ENCODE results near the gene RARB.
A peak's percentile ranks its signal among the peaks of the same experiment; 100 is the strongest.

The RARB gene

DNA sequence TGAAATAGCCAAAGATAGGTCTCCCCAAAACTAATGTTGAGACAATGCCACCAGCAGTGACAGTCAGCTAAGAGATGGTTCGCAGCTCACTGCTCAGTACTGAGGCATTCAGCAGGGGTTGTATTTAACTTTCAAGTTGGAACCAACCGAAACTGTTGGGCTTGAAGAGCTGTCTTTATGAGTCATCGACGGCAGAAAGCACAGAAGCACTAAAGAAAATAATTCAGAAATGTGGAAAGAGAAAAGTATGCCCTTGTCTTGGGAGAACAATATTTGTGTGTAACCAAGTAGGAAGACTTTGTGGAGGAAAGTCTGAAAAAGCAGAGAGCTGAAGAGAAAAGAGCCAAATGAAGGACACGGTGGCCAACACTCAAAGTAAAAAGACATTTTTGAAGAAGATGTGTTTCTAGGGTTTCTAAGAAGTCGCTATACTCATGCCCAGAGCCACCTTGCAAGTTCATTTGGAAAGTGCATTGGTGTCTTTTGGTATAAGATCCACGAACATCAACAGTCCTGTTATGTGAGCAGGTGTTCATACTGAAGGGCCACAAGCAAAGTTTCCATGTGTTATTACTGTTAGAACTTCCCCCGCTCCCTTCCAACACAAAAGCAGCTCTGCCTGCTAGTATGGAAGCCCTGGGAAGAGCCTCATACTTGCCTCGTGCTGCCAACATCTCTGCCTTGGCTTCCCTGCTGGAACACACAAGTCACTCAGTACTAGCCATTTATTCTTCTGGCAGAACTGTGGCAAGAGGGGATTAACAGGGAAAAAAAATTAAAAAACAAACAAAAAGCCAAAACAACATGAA lies 4.1 kb upstream of the RARB start:
- no peak for DNase-seq

DNA sequence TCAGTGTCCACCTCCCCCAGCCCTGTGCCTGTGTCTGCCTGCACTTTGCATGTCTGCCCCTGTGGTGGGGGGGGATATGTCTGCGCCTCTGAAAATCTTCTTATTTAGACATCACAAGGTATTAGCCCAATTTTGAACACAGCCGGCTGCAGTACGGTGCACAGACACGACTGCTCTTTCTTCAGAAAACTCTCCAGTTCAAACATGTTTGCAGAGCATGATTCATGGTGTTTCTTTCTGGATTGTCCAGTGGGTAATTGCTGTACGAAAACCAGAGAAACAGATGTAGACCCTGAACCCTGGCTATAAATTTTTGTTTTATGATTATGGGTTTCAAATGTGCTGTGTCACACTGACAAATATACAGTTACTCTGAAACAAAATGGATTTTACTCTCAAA lies 3.4 kb upstream of the RARB start:
- no peak for DNase-seq

DNA sequence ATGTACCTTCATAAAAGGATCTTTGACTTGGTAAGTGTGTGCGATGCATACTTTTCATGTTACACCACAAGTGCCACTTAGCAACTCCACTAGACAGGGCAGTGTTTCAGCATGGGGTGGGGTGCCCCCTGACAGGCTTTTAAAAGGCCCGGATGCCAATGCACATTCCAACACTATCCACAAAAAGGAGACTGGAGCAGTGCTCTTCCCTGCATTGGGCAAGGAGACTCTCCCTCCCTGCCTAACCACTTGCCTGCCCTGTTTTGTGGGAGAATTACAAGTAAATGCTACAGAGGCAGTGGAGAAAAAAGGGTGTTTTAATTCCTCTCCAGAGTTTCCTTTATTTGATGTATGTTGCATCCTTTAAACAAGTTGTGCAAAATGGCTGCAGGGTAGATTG lies 1.7 kb upstream of the RARB start:
- no peak for DNase-seq

DNA sequence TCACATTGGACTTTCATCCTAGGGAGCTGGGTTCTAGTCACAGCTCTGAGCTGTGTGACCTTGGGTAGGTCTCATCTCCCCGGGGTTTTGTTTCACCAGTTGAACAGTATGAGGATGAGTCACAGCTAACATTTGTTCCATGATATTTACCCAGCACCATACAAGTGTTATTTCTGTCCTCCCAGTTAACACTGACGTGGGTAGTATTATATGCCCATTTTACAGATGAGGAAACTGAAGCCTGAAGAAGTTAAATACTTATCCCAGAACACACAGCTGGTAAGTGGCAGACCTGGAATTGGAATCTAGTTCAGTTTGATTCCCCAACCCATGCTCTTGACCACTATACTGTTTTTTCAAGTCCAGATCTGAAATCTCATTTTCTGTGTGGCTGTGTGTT lies 908 bp upstream of the RARB start:
- no peak for DNase-seq

DNA sequence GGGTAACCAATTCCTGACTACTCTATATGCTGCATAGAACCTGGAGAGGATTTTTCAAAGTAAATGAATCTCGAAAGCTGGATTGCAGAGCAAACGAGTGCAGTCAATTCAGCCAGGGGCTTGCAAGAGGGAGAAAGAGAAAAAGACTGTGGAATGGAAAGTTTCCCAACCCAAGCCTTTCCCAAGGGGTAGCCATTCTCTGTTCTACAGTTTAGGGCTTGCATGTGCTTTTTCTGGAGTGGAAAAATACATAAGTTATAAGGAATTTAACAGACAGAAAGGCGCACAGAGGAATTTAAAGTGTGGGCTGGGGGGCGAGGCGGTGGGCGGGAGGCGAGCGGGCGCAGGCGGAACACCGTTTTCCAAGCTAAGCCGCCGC lies 511 bp upstream of the RARB start:
- DNase-seq: no peak

DNA sequence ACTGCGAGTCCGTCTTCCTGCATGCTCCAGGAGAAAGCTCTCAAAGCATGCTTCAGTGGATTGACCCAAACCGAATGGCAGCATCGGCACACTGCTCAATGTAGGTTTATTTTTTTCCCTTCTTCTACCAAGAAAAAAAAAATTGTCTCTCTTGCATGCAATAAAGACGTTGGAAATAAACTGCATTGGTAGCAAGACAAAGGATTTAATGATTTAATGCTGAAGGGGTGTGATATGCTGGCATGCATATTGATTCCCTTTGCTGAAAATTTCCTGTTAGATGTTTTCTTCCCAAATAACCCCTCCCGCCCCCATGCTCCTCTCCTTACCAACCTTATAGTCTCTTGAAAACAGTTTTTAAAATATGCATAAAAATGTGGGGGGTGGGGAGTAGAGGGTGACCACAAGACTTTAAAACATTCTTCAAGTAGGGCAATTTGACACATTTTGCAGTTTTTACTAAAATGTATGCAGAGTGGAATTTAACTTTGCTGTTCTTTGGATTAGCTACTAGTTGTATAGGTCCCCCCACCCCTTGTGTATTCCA lies 799 bp downstream of the RARB start:
- no peak for DNase-seq

DNA sequence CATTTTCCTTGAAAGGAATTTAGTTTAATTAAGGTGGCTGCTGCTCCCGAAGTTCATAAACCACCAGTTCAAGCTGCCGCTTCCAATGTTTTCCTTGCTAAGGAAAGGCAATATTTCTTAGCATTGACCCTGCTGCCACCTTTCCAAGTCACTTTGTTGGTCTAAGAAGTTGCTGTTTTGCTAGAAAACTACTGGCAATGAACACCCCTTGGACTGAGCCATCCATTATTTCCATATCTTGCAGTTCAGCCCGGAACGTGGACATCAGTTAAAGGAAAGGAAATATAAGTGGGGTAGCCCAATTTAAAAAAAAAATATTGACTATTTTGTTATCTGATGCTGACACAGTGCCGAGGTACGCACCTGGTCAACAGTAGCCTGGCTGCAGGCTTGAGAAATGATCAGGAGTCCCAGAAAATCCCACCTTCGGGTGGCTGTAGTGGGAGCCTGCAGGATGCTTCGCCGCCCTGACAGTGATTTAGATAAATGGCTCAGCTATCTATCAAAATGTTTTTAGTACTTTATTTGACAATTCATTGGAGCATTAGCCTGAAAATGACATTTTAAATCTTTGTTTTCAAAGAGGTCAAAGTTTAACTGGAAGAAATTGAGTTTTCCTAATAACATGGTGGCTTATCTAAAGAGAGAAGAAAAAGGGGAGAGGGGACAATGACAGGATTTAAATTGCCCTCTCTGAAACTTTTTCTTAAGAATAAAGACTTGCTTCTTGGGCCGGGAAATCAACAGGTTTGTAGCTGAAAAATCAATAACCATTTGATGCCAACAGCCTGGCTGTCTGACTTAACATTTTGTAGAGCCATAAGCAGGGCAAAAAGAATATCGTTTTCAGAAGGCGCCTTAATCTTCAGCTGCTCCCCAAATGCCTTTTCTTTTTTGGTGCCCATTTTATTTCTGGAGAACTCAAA lies 1.6 kb downstream of the RARB start:
- DNase-seq: no peak

DNA sequence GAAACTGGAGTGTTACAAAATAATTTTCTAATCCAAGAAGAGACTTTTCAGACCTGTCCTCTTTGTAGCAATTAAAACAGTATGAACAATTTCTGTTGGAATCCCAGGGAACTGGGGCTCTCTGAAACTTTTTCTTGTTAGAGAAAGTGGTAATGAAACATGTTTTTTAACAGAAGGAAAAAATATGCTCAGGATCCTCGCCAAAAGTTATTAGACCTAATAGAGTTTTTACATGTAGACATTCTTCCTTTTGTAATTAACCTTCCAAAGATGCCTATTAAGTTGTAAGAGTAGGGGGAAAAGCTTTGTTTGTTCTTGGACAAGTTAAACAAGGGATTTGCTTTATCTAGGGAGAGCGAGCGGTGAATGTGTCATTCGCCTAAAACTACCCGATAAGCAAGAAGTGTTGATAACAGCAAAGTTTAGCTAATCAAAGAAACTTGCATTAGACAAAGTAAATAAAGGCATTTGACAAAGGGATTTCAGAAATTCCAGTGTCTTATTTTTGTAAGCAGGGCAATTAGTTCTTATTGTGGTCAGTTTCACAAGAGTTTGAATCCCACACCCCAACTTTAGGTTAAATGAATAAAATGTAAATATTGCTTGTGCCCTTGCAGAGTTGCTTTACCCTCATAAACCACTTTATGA lies 2.3 kb downstream of the RARB start:
- DNase-seq: no peak

DNA sequence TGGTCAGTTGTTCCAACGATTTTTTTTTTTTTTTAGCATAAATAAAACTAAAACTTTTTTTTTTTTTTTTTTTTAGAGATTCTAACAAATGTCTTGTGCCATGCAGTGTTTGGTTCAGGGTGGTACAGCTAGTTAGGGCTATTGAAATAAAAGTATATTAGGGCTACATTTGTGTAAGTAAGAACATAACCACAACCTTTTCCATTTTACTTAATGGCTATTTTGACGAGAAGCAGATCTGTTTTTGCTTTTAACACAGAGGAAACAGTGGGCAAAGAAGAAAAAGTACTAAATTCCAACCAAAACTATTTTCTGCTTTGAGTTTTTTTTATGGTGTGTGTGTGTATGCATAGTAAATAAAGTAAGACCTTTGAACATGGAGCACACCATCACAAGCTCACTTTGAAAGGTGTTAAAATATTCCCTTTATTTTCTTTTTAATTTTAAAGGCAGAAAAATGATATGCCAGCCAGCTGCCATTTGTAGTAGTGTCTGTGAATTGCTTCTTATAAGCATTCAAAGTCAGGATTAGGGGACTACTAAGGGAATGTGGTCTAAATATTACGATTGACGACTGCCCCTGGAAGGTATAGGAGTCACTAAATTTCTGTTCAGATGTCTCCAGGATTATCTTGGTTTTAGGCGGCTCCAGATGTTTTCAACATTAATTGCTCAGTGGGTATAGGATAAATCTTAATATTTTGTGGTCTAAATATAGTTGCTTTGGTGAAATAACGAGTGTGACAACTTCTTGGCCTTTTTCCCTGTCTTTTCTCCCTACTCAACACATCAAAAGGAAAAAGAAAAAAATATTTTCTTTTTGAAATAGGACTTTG lies 3.1 kb downstream of the RARB start:
- DNase-seq: no peak

DNA sequence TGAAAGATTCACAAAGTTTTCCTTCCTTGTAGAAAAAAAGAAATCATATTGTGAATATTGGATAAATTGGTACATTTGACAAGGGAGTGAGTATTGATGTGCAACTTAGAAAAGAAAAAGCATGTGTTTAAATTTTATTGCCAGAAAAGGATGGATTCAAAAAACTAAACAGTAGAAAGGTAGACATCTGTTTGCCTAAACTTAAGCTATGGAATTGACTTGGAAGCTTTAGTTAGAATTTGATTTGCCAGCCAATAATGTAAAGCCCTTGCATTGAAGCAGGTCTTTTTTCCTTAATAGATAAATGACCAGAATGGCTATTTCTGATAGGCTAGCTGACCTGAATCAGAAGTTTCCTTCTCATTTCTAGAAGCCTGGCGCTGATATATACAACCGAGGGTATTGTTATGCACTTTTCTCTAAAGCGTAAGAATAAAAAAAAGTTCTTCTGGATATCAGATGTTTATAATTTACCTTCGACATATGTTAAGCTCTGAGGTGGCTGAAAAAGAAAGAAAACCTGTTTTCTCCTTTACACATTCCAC lies 4.2 kb downstream of the RARB start:
- no peak for DNase-seq

DNA sequence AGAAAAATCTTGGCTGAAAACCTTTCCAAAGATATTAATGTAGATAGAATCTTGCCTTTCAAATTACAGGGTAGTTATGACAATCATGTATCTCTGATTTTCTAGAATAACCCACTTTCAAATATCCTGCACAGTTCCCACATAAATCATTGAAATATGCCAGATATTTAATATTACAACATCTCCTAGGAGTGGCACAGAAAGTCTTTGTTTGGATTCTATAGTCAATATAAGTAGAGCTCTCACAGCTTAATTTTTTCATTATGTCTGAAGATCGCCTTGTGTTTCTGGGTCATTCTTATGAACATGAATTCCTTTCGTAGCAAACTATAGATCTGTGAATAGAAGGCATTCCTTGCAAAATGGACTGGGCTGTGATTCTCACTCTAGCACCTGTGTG lies 5.0 kb downstream of the RARB start:
- no peak for DNase-seq

DNA sequence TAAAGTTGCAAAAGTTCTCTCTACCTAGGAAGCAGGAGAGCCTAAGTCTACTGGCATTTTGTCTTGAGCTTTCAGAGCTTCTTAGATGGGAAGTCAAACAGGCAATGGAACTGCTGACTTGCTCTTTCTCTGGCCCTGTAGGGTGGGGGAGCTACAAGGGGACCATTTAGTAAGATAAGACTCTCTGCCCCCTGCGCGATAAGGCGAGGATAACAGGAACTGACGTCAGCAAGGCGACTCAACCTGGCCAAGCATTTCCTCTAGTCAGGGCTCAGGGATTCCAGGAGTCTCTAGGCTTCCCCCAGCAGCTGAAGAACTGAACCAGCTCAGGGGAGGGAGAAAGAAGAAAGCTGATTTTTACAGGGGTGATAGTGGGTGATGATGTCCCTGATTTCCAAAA lies 5.8 kb downstream of the RARB start:
- DNase-seq: no peak

DNA sequence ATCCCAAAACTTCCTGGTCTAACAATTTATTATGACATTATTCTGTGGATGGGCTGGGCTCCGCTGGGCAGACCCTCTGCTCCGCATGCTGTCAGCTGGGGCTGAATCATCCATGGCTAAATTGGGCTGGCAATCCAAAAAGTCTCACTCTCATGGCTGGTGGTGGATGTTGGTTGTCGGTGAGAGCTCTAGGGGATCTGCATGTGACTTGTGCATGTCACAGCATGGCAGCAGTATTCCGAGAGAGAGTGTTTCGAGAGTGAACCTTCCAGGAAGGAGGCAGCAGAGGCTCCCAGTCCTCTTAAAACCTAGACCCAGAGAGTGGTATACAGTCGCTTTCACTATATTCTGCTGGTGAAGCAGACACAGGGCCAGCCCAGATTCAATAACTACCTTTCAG lies 9.9 kb downstream of the RARB start:
- no peak for DNase-seq

DNA sequence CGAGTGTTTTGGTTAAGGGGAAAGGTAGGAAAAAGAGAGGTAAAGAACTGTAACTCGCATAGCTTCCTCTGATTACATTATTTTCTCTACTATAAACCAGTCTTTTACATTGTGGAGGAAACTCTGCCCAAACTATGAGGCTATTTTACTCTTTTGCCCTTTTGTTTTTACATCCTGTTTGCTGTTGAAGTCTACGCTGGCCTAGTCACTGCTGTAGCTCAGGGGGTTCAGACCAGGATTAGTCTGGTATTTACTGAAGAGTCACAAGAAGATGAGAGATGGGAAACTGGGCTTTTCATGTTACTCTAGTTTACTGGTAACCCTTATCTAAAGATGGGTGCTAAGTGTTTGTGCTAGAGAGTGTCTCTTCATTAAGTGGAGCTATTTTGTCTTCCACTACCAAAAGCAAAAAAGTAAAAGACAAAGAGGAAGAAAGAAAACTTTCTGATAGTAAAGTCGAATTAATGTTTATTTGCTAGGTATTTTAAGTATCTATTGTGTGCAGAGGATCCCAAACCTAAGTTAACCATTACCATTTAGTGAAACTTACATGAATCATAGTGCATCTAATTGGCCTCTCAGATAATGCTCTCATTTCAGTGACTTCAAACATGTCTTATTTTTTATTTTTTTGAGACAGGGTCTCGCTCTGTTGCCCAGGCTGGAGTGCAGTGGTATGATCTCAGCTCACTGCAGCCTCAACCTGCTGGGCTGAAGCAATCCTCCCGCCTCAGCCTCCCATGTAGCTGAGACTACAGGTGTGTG lies 10.9 kb downstream of the RARB start:
- DNase-seq: no peak

DNA sequence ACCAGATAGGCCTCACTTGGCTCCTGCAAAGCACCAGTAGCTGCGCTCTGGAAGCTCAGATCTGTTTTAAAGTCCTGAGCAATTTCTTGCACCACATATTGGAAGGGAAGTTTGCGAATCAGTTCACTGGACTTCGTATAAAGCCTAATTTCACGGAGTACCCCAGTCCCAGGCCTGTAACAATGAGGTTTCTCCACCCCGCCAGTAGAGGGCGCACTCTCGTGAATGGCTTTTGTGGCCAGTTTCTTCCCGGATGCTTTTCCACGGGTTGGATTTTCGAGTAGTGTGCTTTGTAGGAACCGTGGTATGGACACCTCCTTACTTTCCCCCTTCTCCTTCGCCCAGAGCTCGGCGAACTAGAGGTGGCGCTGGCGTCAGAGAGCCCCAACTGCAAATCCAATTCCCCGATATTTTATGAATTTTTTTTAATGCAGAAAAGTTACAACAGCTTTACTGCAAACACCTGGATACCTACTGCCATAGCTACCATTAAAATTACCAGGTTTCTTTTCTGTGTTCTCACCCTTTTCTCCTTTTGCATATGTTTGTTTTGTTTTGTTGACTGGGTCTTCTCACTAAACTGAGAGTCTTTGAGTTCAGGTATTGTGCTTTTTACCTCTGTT lies 13.3 kb downstream of the RARB start:
- DNase-seq: peak; percentile 27

DNA sequence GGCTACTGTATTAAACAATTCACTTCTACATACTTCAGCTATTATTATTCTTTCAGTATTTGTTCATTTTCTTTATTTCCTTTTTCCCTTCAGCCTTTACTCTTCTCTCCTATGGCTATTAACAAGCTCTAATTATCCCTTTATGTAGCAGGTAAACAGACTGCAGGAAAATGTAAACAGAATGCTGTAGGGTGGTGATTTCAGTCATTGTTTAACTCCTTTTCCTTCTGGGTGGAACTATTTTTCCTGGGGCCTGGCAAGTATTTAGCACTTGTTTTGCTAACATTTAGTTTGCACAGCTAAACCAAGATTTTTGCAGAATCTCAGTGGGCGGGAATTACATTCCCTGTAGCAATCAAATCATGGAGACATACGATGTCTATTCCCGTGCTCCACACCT lies 14.4 kb downstream of the RARB start:
- DNase-seq: no peak

DNA sequence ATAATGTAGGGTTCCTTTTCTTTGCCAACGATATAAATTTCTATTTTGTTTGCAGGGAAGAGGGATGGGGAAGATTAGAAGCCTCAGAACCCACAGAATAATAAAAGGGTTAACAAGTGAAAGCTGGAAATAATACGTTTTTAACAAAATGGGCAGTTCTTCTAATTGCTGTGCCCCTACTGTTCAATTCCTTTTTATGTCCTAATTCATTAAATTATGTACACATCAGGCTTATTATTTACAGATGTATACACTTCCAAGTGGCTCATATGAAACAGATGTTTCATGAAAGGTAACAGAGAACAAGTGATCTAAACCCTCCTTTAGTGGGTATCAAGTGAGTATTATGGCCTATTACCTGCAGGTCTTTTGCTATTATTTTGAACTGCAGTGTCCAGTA lies 16.2 kb downstream of the RARB start:
- no peak for DNase-seq

DNA sequence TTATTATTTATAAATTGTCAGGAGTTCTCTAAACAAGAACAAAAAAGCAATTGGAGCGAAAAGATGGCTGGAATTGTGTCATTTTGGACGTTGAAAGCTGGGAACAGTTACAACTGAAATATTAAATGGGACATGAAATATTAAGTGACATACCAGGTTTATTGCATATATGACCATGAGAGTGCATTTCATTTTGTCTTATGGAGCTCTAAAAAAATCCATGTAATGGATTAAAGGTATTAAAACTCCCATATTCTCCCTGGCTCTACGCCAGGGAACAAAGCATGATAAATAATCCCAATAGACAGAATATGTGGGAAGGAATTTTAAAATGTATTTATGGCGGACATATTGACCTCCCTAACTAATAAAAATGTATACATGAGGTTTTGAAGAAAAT lies 17.7 kb downstream of the RARB start:
- no peak for DNase-seq

DNA sequence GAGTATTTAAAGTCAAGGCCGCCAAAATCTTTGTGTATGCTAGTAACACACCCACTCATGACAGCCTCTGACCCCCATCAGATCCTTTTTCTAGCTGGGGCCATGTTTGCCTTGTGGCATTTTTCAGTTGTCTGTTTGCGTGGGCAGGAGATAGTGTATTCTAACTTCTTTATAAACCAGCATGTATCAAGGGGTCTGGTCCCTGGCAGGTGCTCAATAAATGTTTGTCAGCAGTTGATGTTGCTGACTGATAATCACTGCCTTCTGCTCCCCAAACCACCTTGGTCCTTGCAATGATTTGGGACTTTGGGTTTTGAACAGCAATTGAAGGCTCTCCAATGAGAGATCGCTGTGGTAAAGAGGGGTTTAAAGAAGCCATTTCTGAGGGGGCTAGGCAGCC lies 19.2 kb downstream of the RARB start:
- DNase-seq: no peak

DNA sequence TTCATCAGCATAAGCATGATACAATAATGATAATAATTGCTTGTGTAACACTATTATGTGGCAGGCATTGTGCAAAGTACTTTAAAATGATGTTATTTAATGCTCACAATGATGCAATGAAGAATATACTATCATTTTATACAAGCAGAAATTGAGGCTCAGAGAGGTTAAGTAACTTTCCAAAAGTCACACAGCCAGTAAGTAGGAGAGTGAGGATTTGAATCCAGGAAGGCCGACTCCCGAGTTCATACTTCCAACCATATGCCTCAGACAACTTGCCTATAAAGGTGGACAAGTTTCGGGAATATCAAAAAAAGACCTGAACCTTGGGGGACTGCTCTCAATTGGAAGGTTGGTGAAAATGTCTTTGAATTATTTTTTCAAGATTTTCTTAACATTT lies 19.9 kb downstream of the RARB start:
- DNase-seq: no peak
